Spleen (tissue), 11 donors: ENCODE data around the gene COX6A1. TPM values are rescaled to one million over a fixed set of nuclear protein-coding genes. Genes with fewer than 3 reads are reported as not detected.

Experiments
- DNase-seq: peaks from one replicate; pipeline ENCODE4 v3.0.0-alpha.2; 2020
- H3K27ac ChIP-seq, 8 donors: fragments of 200-600 bp; sonication (generic) in 7 of 8; 1 replicate in 4 of 8; 2 replicates in 4 of 8; pipeline versions ENCODE4 v1.5.0 to v1.8.0; 2016 to 2021; ENCODE audit warnings: inconsistent platforms in 4 of 8, mild to moderate bottlenecking in 4 of 8, moderate library complexity in 1 of 8
- H3K27me3 ChIP-seq, 7 donors: fragments of 200-600 bp; sonication (generic) in 6 of 7; replicated peaks in 1 of 7; 1 replicate in 4 of 7; 2 replicates in 3 of 7; pipeline versions ENCODE4 v1.5.0 to v1.8.0; 2016 to 2021; ENCODE audit warnings: inconsistent platforms in 3 of 7, mild to moderate bottlenecking in 1 of 7
- H3K36me3 ChIP-seq, 6 donors: fragments of 200-600 bp; sonication (generic) in 5 of 6; 1 replicate in 4 of 6; 2 replicates in 2 of 6; pipeline versions ENCODE4 v1.5.0 to v1.8.0; 2016 to 2021; ENCODE audit warnings: inconsistent platforms in 2 of 6
- H3K4me1 ChIP-seq, 6 donors: fragments of 200-600 bp; sonication (generic) in 5 of 6; 1 replicate in 3 of 6; 2 replicates in 3 of 6; pipeline versions ENCODE4 v1.5.0 to v1.8.0; 2016 to 2021; ENCODE audit warnings: inconsistent platforms in 3 of 6
- H3K4me3 ChIP-seq, 8 donors: fragments of 200-600 bp; sonication (generic) in 7 of 8; 1 replicate in 4 of 8; 2 replicates in 4 of 8; pipeline versions ENCODE4 v1.5.0 to v1.8.0; 2016 to 2021; ENCODE audit warnings: inconsistent platforms in 4 of 8, mild to moderate bottlenecking in 4 of 8, moderate library complexity in 2 of 8
- H3K9me3 ChIP-seq, 8 donors: fragments of 200-600 bp; sonication (generic) in 7 of 8; 1 replicate in 4 of 8; 2 replicates in 4 of 8; pipeline versions ENCODE4 v1.5.0 to v1.8.0; 2016 to 2021; ENCODE audit warnings: inconsistent platforms in 4 of 8
- CTCF ChIP-seq, 11 experiments: fragments of 200-600 bp in 7 of 11; fragments of 450-650 bp in 4 of 11; sonication (generic) in 4 of 11; IDR thresholded peaks in 8 of 11; conservative IDR thresholded peaks in 3 of 11; 1 replicate in 7 of 11; 2 replicates in 4 of 11; pipeline versions ENCODE4 v1.4.0 to v1.8.0; 2016 to 2021; ENCODE audit warnings: antibody characterized with exemption in 11 of 11, inconsistent platforms in 4 of 11, mild to moderate bottlenecking in 1 of 11
- POLR2A ChIP-seq, 3 donors: fragments of 450-650 bp; IDR thresholded peaks; one replicate each; pipeline ENCODE4 v1.5.1; 2017; ENCODE audit warnings: antibody characterized with exemption in 3 of 3, mild to moderate bottlenecking in 1 of 3
- POLR2AphosphoS5 ChIP-seq, 3 donors: sonication (generic); formaldehyde crosslinking; IDR thresholded peaks; one replicate each; pipeline ENCODE4 v1.5.1; 2017; ENCODE audit warnings: antibody characterized with exemption in 3 of 3
- WGBS, 5 donors: extraction: QIAGEN DNeasy Blood & Tissue Kit in 3 of 5; methylation state at CpG; one replicate each; pipeline versions ENCODE4 v1.1.5 to v1.1.7; 2013 to 2018; 5-methylcytosine and 5-hydroxymethylcytosine counted together
- intact Hi-C: fragments of 100-400 bp; cut with DNase I; formaldehyde crosslinking; loops from one replicate; pipeline ENCODE4 v1.15.0; 2023; ENCODE audit warnings: low total_unique reads
- polyA plus RNA-seq, 3 donors: library from polyadenylated mRNA; stranded (reverse); fragments of 200-250 nt; gene quantifications; one replicate each; pipeline ENCODE4 v1.2.1, GENCODE V29; 2013
- total RNA-seq, 7 donors: library from RNA; depleted of rRNA in 3 of 7; stranded (reverse); fragments of >200 nt in 3 of 7; fragmentation: NEBNext Ultra II Directional in 4 of 7; extraction: Animal tissue kit (Norgen Biotek cat#: 25700) in 4 of 7; gene quantifications; one replicate each; pipeline versions ENCODE4 v1.1.0 to v1.2.1, GENCODE V29; 2016 to 2021
- donor health status: healthy with polysubstance abuse.
- donor health status: DM: no; HTN: no; CAD: no; lungs with moderate emphysema.
- donor health status: DM: no; HTN: no; CAD: no.
- donor health status: Bipolar disorder and iron deficiency.
- donor health status: healthy.
- donor health status: DM: no; HTN: no; CAD: no.
- donor health status: DM: yes; HTN: yes; CAD: no.

The COX6A1 gene
- total and polyA plus RNA-seq, 10 donors, result 182 to 551 (median 390) TPM

GRCh38 chr12:120402217-120402616 lies 35.7 kb upstream of the COX6A1 start:
- intact Hi-C loops, result no loop called here
- WGBS, 5 donors, result 38 to 58% (median 47%) methylated on average over 13 of the region's 13 CpGs
- peaks cover 0 to 64% (median 10%) of the 10 kb centered on the region in 7 donors for H3K27me3 ChIP-seq
- TF ChIP-seq CTCF (IDR thresholded peaks at IDR 0.05 in 8 of 11, conservative IDR thresholded peaks at IDR 0.05 in 3 of 11) (no peak), POLR2A (IDR thresholded peaks at IDR 0.05) (no peak), POLR2AphosphoS5 (IDR thresholded peaks at IDR 0.05) (no peak)
- no peak overlapping the region for H3K4me3 ChIP-seq
- DNase-seq, result no peak
- H3K27ac ChIP-seq, result no peak overlapping the region
- no peaks in the 10 kb centered on the region for H3K4me1 ChIP-seq
- H3K36me3 ChIP-seq, result no peaks in the 10 kb centered on the region
- H3K9me3 ChIP-seq, result no peaks in the 10 kb centered on the region

- no peak overlapping the region for H3K27ac ChIP-seq
- H3K27me3 ChIP-seq, result peaks cover 0 to 51% (median 0%) of the 10 kb centered on the region in 7 donors
- no peaks in the 10 kb centered on the region for H3K9me3 ChIP-seq
- WGBS, 5 donors, result 71 to 84% (median 80%) methylated on average over 2 to 3 of the region's 3 CpGs
- DNase-seq, result no peak
- H3K4me1 ChIP-seq, result no peaks in the 10 kb centered on the region
- H3K4me3 ChIP-seq, result no peak overlapping the region
- intact Hi-C loops, result no loop called here
- H3K36me3 ChIP-seq, result no peaks in the 10 kb centered on the region
- TF ChIP-seq POLR2A (IDR thresholded peaks at IDR 0.05), result no peak
- TF ChIP-seq CTCF (IDR thresholded peaks at IDR 0.05 in 8 of 11, conservative IDR thresholded peaks at IDR 0.05 in 3 of 11), result no peak
- TF ChIP-seq POLR2AphosphoS5 (IDR thresholded peaks at IDR 0.05), result no peak
These were observed 34.0 kb upstream of the COX6A1 start for GRCh38 chr12:120403869-120404268.

- TF ChIP-seq POLR2A (IDR thresholded peaks at IDR 0.05), result no peak
- TF ChIP-seq POLR2AphosphoS5 (IDR thresholded peaks at IDR 0.05), result no peak
- TF ChIP-seq CTCF (IDR thresholded peaks at IDR 0.05 in 8 of 11, conservative IDR thresholded peaks at IDR 0.05 in 3 of 11), result no peak
- H3K4me3 ChIP-seq, result no peak overlapping the region
- peaks cover 0 to 47% (median 0%) of the 10 kb centered on the region in 7 donors for H3K27me3 ChIP-seq
- 41 to 64% (median 56%) methylated on average over 1 of the region's 1 CpG for WGBS, 5 donors
- no peaks in the 10 kb centered on the region for H3K4me1 ChIP-seq
- no peak for DNase-seq
- no peaks in the 10 kb centered on the region for H3K36me3 ChIP-seq
- H3K9me3 ChIP-seq, result no peaks in the 10 kb centered on the region
- H3K27ac ChIP-seq, result no peak overlapping the region
- intact Hi-C loops, result no loop called here
These were observed 33.6 kb upstream of the COX6A1 start for GRCh38 chr12:120404271-120404670.

- TF ChIP-seq POLR2AphosphoS5 (IDR thresholded peaks at IDR 0.05) (no peak), CTCF (IDR thresholded peaks at IDR 0.05 in 8 of 11, conservative IDR thresholded peaks at IDR 0.05 in 3 of 11) (no peak), POLR2A (IDR thresholded peaks at IDR 0.05) (no peak)
- 73 to 83% (median 83%) methylated on average over 3 of the region's 3 CpGs for WGBS, 5 donors
- H3K27me3 ChIP-seq, result peaks cover 0 to 31% (median 0%) of the 10 kb centered on the region in 7 donors
- no peaks in the 10 kb centered on the region for H3K9me3 ChIP-seq
- H3K36me3 ChIP-seq, result no peaks in the 10 kb centered on the region
- no peaks in the 10 kb centered on the region for H3K4me1 ChIP-seq
- no peak overlapping the region for H3K27ac ChIP-seq
- intact Hi-C loops, result no loop called here
- DNase-seq, result no peak
- no peak overlapping the region for H3K4me3 ChIP-seq
These were observed 31.8 kb upstream of the COX6A1 start for GRCh38 chr12:120406069-120406468.
